HG03354 (cell line): Measurements from ENCODE around the gene TYW5.

Experiments used
- ATAC-seq: cut with Tn5 transposase; IDR thresholded peaks from one replicate; pipeline ENCODE4 v1.9.1; 2021; ENCODE audit warnings: mild to moderate bottlenecking; ENCODE audit not compliant: unreplicated experiment, poor library complexity, severe bottlenecking

Gene TYW5

DNA sequence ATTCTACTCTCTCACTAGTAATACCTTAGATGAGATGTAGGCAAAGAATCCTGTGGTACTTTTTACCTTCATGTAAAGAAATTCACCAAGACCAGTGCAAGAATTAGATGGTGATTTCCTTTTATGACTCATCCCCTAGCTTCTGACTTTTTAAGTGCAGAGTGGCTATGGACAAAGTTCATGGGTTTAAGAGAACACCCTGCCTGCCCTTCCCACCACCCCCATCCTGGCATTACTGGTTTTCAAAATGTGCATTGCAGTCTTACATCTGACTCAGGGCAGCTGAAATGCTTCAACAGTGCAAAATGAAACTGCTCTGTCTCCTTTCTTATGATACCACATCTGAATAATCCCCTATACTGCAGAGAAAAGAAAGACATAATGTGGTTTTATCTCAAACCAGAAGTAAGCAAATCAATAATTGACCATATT is 22.7 kb upstream of the TYW5 start:
- ATAC-seq: peak; percentile 83

DNA sequence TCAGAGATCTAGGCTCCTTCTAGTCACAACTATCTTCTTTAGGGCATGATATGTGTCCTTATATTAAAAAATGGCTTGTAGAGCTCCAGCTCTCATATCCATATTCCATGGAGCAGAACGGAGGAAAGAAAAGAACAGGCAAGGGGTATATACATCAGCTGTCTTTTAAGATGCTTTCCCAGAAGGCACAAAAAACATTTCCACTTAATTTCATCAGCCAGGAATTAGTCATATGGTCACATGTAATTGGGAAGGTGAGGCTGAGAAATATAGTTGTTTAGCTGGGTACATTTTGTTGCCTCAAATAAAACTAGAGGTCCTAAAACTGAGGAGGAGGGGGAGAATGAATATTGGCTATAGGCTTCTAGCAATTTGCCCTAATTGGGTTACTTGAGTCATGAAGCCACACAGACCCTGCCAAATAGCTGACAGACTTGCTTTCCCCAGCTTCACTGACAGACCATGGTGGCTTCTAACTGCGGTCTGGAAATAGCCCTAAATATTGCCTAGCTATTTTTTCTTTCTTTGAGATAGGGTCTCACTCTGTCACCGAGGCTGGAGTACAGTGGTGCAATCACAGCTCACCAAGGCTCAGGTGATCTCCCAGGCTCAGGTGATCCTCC is 20.1 kb upstream of the TYW5 start:
- ATAC-seq: no peak

GRCh38 chr2:199973703-199974102 is 18.4 kb upstream of the TYW5 start:
- ATAC-seq: no peak

- ATAC-seq: no peak
These were observed 16.9 kb upstream of the TYW5 start for GRCh38 chr2:199972088-199972626.

DNA sequence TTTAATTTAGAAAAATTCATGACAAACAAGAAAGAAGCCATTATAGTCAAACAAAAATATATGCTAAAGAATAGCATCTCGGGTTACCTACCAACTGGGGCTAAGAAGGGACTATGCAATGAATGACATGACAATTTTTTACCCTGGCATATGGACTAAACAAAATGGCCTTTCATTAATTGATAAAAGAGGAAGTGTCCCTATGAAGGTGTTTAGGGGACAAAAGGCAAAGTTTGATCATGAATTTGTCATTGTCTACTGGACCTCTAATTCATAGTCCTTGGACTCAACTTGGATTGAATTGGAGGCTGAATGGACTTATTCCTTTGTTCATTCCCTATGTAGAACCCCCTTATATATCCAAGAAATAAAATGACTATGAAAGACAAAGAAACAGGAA is 12.8 kb upstream of the TYW5 start:
- ATAC-seq: no peak

DNA sequence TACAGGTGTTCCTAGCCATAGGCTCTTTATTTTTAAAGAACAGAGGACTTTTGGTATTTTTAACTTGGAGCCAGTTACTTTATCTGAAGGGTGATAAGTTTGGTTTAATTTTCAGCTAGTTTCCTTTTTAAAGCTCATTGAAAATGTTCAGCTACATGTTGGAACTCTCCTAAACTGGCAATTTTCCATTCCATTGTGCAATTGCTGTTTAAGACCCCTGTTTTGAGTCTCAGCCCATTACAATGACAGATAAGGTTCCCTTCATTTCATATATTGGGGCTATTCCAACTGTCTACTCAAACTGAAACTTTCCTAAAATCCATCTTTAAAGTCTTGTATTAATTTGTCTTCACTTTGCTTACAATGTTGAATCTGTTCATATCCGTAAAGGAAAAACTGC is 11.7 kb upstream of the TYW5 start:
- ATAC-seq: no peak

GRCh38 chr2:199966405-199966804 is 11.1 kb upstream of the TYW5 start:
- no peak for ATAC-seq

- no peak for ATAC-seq
These were observed 6.9 kb upstream of the TYW5 start for GRCh38 chr2:199962203-199962602.

- no peak for ATAC-seq
These were observed 2.7 kb upstream of the TYW5 start for GRCh38 chr2:199958014-199958413.

- ATAC-seq: peak; percentile 6
These were observed 730 bp upstream of the TYW5 start for GRCh38 chr2:199956062-199956380.

GRCh38 chr2:199955007-199955338 is 318 bp downstream of the TYW5 start:
- peak; percentile 46 for ATAC-seq

- no peak for ATAC-seq
These were observed 4.3 kb downstream of the TYW5 start for GRCh38 chr2:199951023-199951422.

DNA sequence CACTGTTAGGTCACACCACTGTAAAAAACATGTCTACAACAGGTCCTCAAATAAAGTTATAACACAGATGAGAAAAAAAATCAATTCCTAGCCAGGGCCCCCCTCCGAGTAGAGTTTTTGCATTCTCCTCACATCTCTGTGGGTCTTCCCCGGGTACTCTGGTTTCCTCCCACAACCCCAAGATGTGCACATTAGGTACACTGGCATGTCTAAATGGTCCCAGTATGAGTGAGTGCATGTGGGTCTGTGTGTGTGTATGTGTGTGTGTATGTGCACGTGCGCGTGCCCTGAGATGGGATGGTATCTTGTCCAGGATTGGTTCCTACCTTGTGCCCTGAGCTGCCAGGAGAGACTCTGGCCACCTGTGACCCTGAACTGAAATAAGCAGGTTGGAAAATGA is 4.9 kb downstream of the TYW5 start:
- ATAC-seq: no peak

GRCh38 chr2:199946836-199947235 is 8.5 kb downstream of the TYW5 start:
- no peak for ATAC-seq

- ATAC-seq: no peak
These were observed 9.1 kb downstream of the TYW5 start for GRCh38 chr2:199946196-199946595.

- no peak for ATAC-seq
These were observed 11.9 kb downstream of the TYW5 start for GRCh38 chr2:199943373-199943772.

DNA sequence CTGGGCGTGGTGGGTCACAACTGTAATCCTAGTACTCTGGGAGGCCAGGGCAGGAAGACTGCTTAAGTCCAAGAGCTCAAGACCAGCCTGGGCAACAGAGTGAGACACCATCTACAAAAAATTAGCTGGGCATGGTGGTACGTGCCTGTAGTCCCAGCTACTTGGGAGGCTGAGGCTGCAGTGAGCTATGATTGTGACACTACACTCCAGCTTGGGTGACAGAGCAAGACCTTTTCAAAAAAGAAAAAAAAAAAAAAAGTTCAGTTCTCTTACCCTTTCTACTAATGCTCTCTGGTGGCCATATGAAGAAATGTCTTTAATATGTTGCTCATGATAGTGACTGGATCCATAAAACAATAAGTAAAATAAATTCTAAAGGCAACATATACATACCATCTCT is 14.9 kb downstream of the TYW5 start:
- peak; percentile 80 for ATAC-seq

GRCh38 chr2:199936554-199936953 is 18.7 kb downstream of the TYW5 start:
- no peak for ATAC-seq

DNA sequence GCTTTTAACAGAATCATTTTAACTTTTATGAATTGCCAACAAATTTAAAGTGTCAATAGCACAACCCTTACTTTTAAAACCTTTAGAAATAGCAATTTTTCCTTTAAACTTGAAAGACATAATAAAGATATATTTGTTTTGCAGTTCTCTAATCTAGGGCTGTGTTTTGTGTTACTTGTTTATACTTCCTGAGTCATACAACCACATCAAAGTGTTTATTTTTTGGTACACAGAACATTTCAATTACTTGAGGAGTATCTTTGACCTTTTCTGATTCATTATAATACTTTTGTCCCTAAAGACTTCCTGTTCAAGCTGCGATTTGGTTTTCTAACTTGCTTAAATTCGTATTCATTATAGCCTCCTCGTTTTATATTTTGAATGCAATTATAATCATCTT is 21.8 kb downstream of the TYW5 start:
- no peak for ATAC-seq

- no peak for ATAC-seq
These were observed 22.9 kb downstream of the TYW5 start for GRCh38 chr2:199932312-199932855.

DNA sequence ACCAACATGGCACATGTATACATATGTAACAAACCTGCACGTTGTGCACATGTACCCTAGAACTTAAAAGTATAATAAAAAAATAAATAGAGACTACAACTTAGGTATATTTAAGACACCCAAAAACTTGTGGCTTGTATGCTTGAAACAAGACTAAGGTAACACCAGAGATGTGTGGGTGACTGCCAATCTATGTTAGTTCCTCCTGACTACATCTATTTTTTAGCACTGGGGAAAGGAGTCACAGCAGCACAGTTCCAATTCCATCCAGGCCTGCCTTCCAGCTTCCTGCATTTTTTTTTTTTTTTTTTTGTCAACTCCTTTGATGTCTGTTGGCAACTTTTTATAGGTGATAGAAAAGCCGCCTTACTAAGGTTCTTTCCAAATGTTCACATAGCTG is 26.0 kb downstream of the TYW5 start:
- no peak for ATAC-seq

DNA sequence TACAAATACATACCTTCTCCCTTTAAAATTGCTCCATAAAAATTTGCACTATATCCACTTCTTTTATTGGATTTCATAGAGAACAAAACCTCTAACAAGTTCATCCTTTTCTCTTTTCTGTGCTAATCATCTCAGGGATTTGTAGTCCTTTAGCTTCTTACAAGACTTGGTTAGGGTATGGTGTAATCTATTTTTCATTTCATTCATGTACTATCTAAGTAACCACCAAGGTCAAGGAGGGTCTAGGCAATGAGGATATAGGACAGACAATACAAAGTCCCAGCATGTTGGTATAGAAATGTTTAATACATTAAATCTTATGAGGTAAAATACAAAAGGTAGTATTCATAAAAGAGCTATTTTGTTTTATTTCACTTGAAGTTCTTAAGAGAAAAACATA is 26.7 kb downstream of the TYW5 start:
- no peak for ATAC-seq
